Large intestine (tissue), 3 donors: ENCODE results near the gene RETREG3. TPM values are rescaled to one million over a fixed set of nuclear protein-coding genes. Genes with fewer than 3 reads are reported as not detected.
A peak's percentile ranks its signal among the peaks of the same experiment; 100 is the strongest.

Experiments used
- DNase-seq, 2 donors: peaks; one replicate each; pipeline versions ENCODE4 v3.0.0 to v3.0.0-alpha.2; 2013
- H3K27ac ChIP-seq: one replicate; pipeline ENCODE4 v1.5.1; 2013; ENCODE audit warnings: low read length
- H3K27me3 ChIP-seq: 2 replicates; pipeline ENCODE4 v1.6.1; 2013; ENCODE audit warnings: low read length; ENCODE audit not compliant: control insufficient read depth, insufficient read depth
- H3K36me3 ChIP-seq: 2 replicates; pipeline ENCODE4 v1.6.1; 2013; ENCODE audit warnings: low read length; ENCODE audit not compliant: control insufficient read depth, insufficient read depth
- H3K4me1 ChIP-seq: one replicate; pipeline ENCODE4 v1.6.1; 2013; ENCODE audit warnings: low read length; ENCODE audit not compliant: control insufficient read depth, insufficient read depth
- H3K4me3 ChIP-seq: one replicate; pipeline ENCODE4 v1.5.1; 2013; ENCODE audit warnings: low read length
- H3K9me3 ChIP-seq: one replicate; pipeline ENCODE4 v1.6.1; 2013; ENCODE audit warnings: mild to moderate bottlenecking, low read depth, low read length, moderate library complexity; ENCODE audit not compliant: control insufficient read depth
- WGBS: methylation state at CpG from one replicate; pipeline ENCODE4 v1.1.5; 2013; ENCODE audit warnings: low lambda C conversion rate; ENCODE audit not compliant: insufficient coverage; 5-methylcytosine and 5-hydroxymethylcytosine counted together
- polyA plus RNA-seq: library from polyadenylated mRNA; unstranded; fragments of 120-200 nt; gene quantifications from one replicate; pipeline ENCODE4 v1.2.1, GENCODE V29; 2013

The RETREG3 gene
- polyA plus RNA-seq, 1 donor = 36.8 TPM

DNA sequence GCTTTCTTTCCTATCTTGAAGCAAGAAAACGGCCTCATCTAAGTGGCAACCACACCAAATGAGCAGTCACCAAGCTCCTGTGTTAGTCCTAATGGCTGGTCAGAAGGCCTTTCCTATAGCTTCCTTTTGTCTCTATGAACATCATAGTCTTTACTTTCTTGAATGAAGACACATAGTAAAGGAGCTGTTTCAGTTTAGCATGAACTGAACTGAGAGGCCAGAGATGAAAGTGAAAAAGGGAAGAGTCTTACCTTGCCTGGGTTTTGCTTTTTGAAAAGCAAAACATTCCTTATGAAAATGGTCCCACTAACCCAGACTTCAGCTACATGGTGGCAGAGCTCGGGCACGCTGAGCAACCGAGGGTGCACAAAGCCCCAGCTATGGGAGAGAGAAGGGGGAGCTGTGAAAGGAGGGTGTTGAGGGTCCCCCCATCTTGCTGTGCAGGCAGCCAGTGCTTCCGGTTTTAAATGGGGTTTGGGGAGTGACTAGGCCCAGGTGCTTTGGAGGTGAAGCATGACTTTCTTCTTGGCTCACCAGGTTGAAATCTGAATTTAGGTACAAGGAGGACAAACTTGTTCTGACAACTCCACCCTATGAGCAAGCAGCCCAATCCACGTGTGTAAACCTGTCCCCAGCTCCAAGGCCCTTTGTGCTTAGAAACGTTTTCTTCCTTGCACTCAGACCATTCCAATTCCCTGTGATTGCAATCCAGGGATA, 22.5 kb downstream of the RETREG3 start:
- DNase-seq = no peak
- H3K27ac ChIP-seq = no peak overlapping the region
- H3K9me3 ChIP-seq = no peaks in the 10 kb centered on the region
- H3K4me1 ChIP-seq = no peaks in the 10 kb centered on the region
- WGBS = no CpG with 5 or more reads among the region's 7 CpGs
- no peak overlapping the region for H3K4me3 ChIP-seq
- no peaks in the 10 kb centered on the region for H3K27me3 ChIP-seq
- H3K36me3 ChIP-seq = peaks cover 90% of the 10 kb centered on the region

GRCh38 chr17:42585353-42585752, 23.8 kb downstream of the RETREG3 start:
- Histone ChIP-seq H3K27ac (no peak overlapping the region), H3K27me3 (no peaks in the 10 kb centered on the region), H3K4me1 (no peaks in the 10 kb centered on the region), H3K36me3 (peaks cover 89% of the 10 kb centered on the region), H3K4me3 (no peak overlapping the region), H3K9me3 (no peaks in the 10 kb centered on the region)
- DNase-seq = no peak
- no CpG with 5 or more reads among the region's 1 CpG for WGBS

DNA sequence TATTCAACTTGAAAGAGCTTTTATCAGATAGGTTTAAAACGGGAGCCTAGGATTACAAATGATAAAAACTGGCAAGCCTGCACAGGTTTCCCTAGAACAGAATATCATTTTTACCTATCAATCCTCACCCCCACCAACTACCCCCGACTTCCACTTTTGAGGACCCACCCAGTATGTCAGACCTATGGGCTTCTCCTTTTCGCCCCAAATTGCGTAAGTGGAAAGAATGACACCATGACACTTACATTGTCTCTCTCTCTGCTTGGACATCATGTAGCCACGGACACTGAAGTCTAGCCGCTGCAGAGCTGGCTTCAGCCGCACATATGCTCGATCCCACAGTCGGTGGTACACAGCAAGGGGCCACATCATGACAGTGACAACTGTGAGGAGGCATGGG, 24.3 kb downstream of the RETREG3 start:
- Histone ChIP-seq H3K4me1 (no peaks in the 10 kb centered on the region), H3K27me3 (no peaks in the 10 kb centered on the region), H3K9me3 (no peaks in the 10 kb centered on the region), H3K27ac (no peak overlapping the region), H3K4me3 (no peak overlapping the region), H3K36me3 (peaks cover 89% of the 10 kb centered on the region)
- no peak for DNase-seq
- no CpG with 5 or more reads among the region's 9 CpGs for WGBS

DNA sequence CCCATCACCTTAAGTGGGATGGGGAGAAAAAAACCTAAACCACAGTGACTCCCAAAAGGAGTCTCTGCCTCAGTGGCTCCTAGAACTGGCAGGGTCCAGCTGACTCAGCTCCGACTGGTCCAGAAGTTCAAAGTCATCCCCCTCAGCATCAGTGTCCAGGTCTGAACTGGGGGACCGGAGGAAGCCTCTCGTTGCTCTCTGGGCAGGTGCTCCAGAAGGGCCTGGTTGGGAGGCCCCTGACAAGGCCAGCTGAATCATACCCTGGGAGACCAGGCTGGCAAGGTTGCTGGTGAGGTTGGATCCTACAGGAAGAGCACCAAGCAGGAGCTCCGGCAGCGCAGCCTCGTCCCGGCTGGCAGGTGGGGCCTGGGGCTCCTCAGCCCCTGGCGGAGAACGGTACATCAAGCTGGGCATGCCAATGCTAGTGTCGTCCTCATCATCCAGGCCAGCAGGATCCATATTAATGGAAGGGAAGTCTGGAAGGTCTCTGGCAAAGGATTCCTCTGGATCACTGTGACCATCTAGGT, 27.4 kb downstream of the RETREG3 start:
- peaks cover 5% of the 10 kb centered on the region for H3K4me1 ChIP-seq
- H3K9me3 ChIP-seq = no peaks in the 10 kb centered on the region
- H3K27ac ChIP-seq = no peak overlapping the region
- WGBS = no CpG with 5 or more reads among the region's 10 CpGs
- H3K27me3 ChIP-seq = no peaks in the 10 kb centered on the region
- H3K36me3 ChIP-seq = peaks cover 68% of the 10 kb centered on the region
- H3K4me3 ChIP-seq = no peak overlapping the region
- no peak for DNase-seq

DNA sequence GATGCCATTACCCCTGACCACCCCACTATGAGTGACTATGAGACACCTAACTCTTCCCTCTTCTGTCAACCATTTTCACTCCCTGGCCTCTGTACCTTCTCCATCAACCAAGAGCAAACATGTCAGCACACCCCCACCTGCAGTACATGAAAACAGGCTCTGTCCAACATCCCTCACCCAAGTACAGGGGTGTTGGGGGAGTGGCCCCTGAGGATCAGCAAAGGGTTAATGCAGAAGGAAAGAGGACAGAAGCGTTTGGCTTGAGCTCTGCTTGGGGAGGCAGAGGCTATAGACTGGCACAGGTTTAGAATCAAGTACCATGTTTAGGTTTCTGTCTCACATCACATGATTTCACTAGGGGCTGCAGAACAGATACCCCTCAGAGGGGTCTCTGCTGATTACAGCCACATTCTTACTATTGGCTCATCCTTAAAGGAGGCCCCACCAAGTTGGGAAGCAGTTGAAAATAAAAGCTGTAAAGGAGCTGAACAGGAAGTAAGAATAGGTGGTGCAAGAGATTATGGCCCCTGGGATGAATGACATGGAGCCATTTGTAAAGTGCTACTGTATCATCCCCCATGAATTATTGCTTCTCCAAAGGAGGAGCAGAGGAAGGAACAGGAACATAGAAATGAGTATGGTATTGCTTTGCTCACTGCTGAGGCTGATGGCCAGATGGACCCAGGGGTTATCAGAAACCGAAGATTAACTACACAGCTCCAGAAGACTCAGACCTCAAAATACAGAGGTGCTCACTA, 29.2 kb downstream of the RETREG3 start:
- Histone ChIP-seq H3K4me3 (no peak overlapping the region), H3K27me3 (no peaks in the 10 kb centered on the region), H3K9me3 (no peaks in the 10 kb centered on the region), H3K36me3 (peaks cover 55% of the 10 kb centered on the region), H3K4me1 (peaks cover 5% of the 10 kb centered on the region), H3K27ac (no peak overlapping the region)
- DNase-seq = no peak
- WGBS = no CpG with 5 or more reads among the region's 2 CpGs

DNA sequence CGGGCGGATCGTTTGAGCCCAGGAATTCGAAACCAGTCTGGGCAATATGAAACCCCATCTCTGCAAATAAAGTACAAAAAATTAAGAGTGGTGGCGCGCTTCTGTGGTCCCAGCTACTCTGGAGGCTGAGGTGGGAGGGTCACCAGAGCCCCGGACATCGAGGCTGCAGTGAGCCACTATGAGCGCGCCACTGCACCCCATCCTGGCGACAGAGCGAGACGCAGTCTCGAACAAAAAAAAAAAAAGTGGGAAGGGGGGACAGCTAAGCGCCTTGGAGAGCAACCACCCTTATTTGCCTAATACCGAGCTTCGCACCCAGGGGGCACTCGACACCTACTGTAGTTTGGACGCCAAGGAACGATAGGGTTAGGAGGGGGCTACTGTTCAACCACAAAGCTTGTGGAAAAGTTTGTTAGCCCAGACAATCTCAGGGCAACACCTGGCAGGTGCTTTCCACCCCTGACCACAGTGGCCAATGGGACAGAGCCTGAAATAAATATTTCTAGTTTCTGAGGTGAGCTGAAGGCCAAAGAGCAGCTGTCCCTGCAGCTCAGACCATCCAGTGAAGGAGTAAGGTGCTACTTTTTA, 30.8 kb downstream of the RETREG3 start:
- Histone ChIP-seq H3K27ac (peak overlapping the region; percentile 72), H3K9me3 (no peaks in the 10 kb centered on the region), H3K4me1 (peaks cover 5% of the 10 kb centered on the region), H3K4me3 (peak overlapping the region; percentile 81), H3K36me3 (peaks cover 53% of the 10 kb centered on the region), H3K27me3 (no peaks in the 10 kb centered on the region)
- peak; percentile 43 to 70 for DNase-seq
- WGBS = 0% methylated on average over 2 of the region's 20 CpGs

GRCh38 chr17:42577532-42578281, 31.5 kb downstream of the RETREG3 start, which contains the start of gene PSMC3IP:
PSMC3IP (minus strand) TSS chr17:42577729; CDS start chr17:42577686, 43 bp downstream.
- peaks cover 5% of the 10 kb centered on the region for H3K4me1 ChIP-seq
- no CpG with 5 or more reads among the region's 52 CpGs for WGBS
- H3K27ac ChIP-seq = peak within 1 kb of the TSS; percentile 72
- peak within 1 kb of the TSS; percentile 81 for H3K4me3 ChIP-seq
- DNase-seq = peak; percentile 93 to 94
- no peaks in the 10 kb centered on the region for H3K9me3 ChIP-seq
- H3K36me3 ChIP-seq = peaks cover 53% of the 10 kb centered on the region
- no peaks in the 10 kb centered on the region for H3K27me3 ChIP-seq

DNA sequence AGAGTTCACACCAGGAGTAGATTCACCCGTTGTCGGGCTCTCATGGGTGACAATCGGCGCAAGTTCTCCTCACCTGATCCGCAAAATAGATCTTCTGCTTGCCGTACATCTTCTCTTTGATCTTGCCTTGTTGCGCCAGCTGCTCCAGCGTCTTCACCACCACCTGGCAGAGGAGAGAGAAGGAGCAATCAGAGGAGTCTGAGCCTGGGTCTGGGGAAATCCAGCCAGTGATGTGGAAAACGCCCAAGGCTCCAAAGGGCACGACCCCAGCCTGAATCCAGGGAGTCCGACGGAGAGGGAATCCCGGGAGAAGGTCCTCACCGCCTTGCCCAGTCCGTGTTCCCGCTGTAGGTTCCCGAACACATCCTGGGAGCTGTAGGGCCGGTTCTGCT, 32.0 kb downstream of the RETREG3 start:
- Histone ChIP-seq H3K27me3 (no peaks in the 10 kb centered on the region), H3K36me3 (peaks cover 53% of the 10 kb centered on the region)

GRCh38 chr17:42574463-42574862, 34.7 kb downstream of the RETREG3 start:
- DNase-seq = no peak

More for the DNA sequence above, 32.0 kb downstream of the RETREG3 start:
- DNase-seq = no peak
- Histone ChIP-seq H3K4me1 (peaks cover 5% of the 10 kb centered on the region), H3K4me3 (peak overlapping the region; percentile 81), H3K9me3 (no peaks in the 10 kb centered on the region), H3K27ac (no peak overlapping the region)
- WGBS = no CpG with 5 or more reads among the region's 18 CpGs

DNA sequence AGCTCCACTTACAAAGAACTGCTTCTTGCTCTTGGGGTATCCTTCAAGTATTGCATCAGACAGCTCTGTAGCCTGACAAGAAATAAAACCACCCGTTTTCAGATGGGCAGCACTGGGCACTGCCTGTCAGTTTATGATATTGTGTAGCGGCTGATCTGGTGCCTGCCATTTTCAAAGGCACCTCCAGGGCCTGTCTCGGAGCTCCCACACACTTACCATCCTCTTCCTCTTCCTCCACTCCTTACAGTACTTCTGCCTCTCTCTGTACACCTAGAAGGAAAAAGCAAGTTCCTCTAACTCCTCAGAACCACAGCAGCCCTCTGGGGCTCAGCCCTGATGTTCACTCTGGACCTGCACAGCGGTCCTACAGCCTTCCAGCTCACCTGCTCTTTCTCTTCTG, 36.1 kb downstream of the RETREG3 start:
- Histone ChIP-seq H3K36me3 (peaks cover 64% of the 10 kb centered on the region), H3K4me3 (no peak overlapping the region), H3K27ac (no peak overlapping the region), H3K27me3 (no peaks in the 10 kb centered on the region), H3K4me1 (peaks cover 16% of the 10 kb centered on the region), H3K9me3 (no peaks in the 10 kb centered on the region)
- DNase-seq = no peak
- no CpG with 5 or more reads among the region's 4 CpGs for WGBS

More at GRCh38 chr17:42574463-42574862, 34.7 kb downstream of the RETREG3 start:
- no CpG with 5 or more reads among the region's 3 CpGs for WGBS
- H3K36me3 ChIP-seq = peaks cover 53% of the 10 kb centered on the region
- peaks cover 5% of the 10 kb centered on the region for H3K4me1 ChIP-seq
- no peaks in the 10 kb centered on the region for H3K27me3 ChIP-seq
- H3K27ac ChIP-seq = no peak overlapping the region
- H3K4me3 ChIP-seq = no peak overlapping the region
- no peaks in the 10 kb centered on the region for H3K9me3 ChIP-seq
